Measurements from ENCODE around the gene EPHB6. TPM values are rescaled to one million over a fixed set of nuclear protein-coding genes. Genes with fewer than 3 reads are reported as not detected.

Gene EPHB6
- polyA plus RNA-seq, 1 of the 3 experiments (the other 2 are of a cell fraction) = 1.8 TPM

DNA sequence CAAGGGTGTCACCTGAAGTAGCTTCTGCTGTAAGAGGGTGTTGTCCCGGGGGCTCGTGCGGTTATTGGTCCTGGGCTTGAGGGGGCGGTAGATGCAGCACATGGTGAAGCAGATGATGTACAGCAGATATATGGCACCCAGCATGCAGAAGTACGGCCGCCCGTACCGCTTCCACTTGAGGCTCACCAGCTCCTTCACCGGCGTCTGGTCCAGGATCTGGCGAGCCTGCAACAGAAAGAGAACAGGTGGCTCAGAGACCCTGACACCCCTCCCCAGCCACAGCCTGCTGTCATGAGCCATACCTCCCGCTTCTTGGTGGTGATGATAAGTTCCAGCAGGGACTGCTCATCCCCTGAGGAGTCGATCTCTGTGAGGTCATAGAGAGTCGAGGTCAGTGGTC lies 20.6 kb downstream of the EPHB6 start:
- POLR2A ChIA-PET = no interaction called here
- CTCF ChIA-PET = interaction anchor here (10.7 kb wide), 1 partner anchor 7 kb away, joined by 120 read pairs; no protein-coding TSS in a partner anchor

DNA sequence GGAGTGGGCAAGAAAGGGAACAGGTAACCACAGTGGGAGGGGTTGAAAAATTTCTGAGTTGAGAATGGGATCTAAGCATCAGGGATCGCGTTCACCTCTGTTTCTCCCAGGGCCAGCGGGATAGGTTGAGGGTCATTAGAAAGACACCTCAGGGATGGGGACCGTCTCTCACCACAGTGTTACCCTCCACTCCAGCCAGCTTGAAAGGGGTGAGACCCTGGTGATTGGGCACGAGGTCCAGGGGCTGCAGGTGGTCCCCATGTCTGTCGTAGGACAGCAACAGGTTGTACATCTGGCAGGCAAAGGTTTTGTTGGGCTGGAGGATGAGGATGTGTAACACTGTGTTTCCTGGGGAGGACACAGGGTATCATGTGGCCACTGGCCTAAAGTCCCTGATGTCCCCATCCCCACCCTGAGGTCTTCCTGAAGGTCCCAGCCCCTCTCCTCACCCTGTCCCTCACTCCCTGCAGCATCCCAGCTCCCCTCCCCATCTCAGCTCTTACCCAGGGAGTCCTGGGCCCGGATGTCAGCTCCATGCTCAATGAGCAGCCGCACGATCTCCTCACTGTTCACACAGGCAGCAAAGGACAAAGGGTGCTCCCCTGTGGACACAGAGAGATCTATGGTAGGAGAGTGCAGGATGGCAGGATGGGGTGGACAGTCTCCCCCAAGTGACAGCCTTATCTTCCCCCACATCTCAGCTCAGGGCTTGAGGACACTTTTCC lies 21.5 kb downstream of the EPHB6 start:
- 30% methylated on average over 9 of the region's 9 CpGs for WGBS (ENCODE audit: low lambda C conversion rate)
- H3K4me3 ChIP-seq (ENCODE audit: low read depth in 2 of 2, low read length in 1 of 2) = no peak overlapping the region
- no peak for TF ChIP-seq MXI1 (IDR thresholded peaks at IDR 0.05; ENCODE audit: low read depth, low read length)
- TF ChIP-seq, protein P1, sequence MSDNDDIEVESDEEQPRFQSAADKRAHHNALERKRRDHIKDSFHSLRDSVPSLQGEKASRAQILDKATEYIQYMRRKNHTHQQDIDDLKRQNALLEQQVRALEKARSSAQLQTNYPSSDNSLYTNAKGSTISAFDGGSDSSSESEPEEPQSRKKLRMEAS (IDR thresholded peaks at IDR 0.05; ENCODE audit: low read depth) = no peak
- TF ChIP-seq, protein P2, sequence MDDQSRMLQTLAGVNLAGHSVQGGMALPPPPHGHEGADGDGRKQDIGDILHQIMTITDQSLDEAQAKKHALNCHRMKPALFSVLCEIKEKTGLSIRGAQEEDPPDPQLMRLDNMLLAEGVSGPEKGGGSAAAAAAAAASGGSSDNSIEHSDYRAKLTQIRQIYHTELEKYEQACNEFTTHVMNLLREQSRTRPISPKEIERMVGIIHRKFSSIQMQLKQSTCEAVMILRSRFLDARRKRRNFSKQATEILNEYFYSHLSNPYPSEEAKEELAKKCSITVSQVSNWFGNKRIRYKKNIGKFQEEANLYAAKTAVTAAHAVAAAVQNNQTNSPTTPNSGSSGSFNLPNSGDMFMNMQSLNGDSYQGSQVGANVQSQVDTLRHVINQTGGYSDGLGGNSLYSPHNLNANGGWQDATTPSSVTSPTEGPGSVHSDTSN (IDR thresholded peaks at IDR 0.05) = no peak
- no peak for TF ChIP-seq TEAD4 (IDR thresholded peaks at IDR 0.05; ENCODE audit: borderline replicate concordance, insufficient read depth)
- TF ChIP-seq, protein P3, sequence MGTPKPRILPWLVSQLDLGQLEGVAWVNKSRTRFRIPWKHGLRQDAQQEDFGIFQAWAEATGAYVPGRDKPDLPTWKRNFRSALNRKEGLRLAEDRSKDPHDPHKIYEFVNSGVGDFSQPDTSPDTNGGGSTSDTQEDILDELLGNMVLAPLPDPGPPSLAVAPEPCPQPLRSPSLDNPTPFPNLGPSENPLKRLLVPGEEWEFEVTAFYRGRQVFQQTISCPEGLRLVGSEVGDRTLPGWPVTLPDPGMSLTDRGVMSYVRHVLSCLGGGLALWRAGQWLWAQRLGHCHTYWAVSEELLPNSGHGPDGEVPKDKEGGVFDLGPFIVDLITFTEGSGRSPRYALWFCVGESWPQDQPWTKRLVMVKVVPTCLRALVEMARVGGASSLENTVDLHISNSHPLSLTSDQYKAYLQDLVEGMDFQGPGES (IDR thresholded peaks at IDR 0.05; ENCODE audit: low read depth, low read length) = no peak
- TF ChIP-seq, protein P4, sequence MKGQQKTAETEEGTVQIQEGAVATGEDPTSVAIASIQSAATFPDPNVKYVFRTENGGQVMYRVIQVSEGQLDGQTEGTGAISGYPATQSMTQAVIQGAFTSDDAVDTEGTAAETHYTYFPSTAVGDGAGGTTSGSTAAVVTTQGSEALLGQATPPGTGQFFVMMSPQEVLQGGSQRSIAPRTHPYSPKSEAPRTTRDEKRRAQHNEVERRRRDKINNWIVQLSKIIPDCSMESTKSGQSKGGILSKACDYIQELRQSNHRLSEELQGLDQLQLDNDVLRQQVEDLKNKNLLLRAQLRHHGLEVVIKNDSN (IDR thresholded peaks at IDR 0.05; ENCODE audit: borderline replicate concordance, low read depth) = no peak
- no peak for TF ChIP-seq EZH2phosphoT487 (IDR thresholded peaks at IDR 0.05; ENCODE audit: borderline replicate concordance, low read depth)
- no peak for TF ChIP-seq JUND (IDR thresholded peaks at IDR 0.05)

More for the DNA sequence above, 20.6 kb downstream of the EPHB6 start:
- TF ChIP-seq, protein P3 (IDR thresholded peaks at IDR 0.05; ENCODE audit: low read depth, low read length) = no peak
- no peak for TF ChIP-seq FOSL2 (IDR thresholded peaks at IDR 0.05; ENCODE audit: borderline replicate concordance, low read depth)
- TF ChIP-seq, protein P2 (IDR thresholded peaks at IDR 0.05) = no peak
- no peak for TF ChIP-seq TAF1 (IDR thresholded peaks at IDR 0.05; ENCODE audit: borderline replicate concordance, low read depth, low read length)
- TF ChIP-seq JUND (IDR thresholded peaks at IDR 0.05) = no peak
- TF ChIP-seq RXRA (IDR thresholded peaks at IDR 0.05; ENCODE audit: borderline replicate concordance, low read depth) = no peak
- TF ChIP-seq MXI1 (IDR thresholded peaks at IDR 0.05; ENCODE audit: low read depth, low read length) = no peak
- TF ChIP-seq TCF12 (IDR thresholded peaks at IDR 0.05) = no peak
- no peak for TF ChIP-seq RAD21 (IDR thresholded peaks at IDR 0.05; ENCODE audit: low read length)
- TF ChIP-seq MEF2A (IDR thresholded peaks at IDR 0.05; ENCODE audit: borderline replicate concordance, low read depth) = no peak
- TF ChIP-seq SIN3A (IDR thresholded peaks at IDR 0.05; ENCODE audit: borderline replicate concordance, low read depth, low read length) = no peak
- TF ChIP-seq, protein P1 (IDR thresholded peaks at IDR 0.05; ENCODE audit: low read depth) = no peak
- no peak for TF ChIP-seq POLR2AphosphoS5 (IDR thresholded peaks at IDR 0.05; ENCODE audit: low read depth, low read length)
- TF ChIP-seq, protein P4 (IDR thresholded peaks at IDR 0.05; ENCODE audit: borderline replicate concordance, low read depth) = no peak
- Histone ChIP-seq H3F3A (replicated peaks; ENCODE audit: insufficient read depth) (no peaks in the 10 kb centered on the region), H3K27ac (ENCODE audit: low read depth in 2 of 2, low read length in 1 of 2) (no peak overlapping the region), H3K9me3 (no peaks in the 10 kb centered on the region), H3K4me1 (ENCODE audit: control insufficient read depth in 1 of 2, insufficient read depth in 2 of 2, low read depth in 1 of 2, low read length in 1 of 2) (no peaks in the 10 kb centered on the region), H3K4me3 (ENCODE audit: low read depth in 2 of 2, low read length in 1 of 2) (no peak overlapping the region), H3K79me2 (ENCODE audit: insufficient read depth) (no peaks in the 10 kb centered on the region), H3K4me2 (no peak overlapping the region), H3K36me3 (replicated peaks in 1 of 2; ENCODE audit: control insufficient read depth in 1 of 2, insufficient read depth in 2 of 2, low read length in 1 of 2) (no peaks in the 10 kb centered on the region), H3K27me3 (ENCODE audit: insufficient read depth) (peaks cover 46% of the 10 kb centered on the region; the same call in 1 of the 2 replicates), H3K9me2 (no peaks in the 10 kb centered on the region), H2AFZ (ENCODE audit: low read depth) (no peak overlapping the region), H3K9ac (no peak overlapping the region), H4K20me1 (ENCODE audit: insufficient read depth) (no peaks in the 10 kb centered on the region)
- no peak for DNase-seq
- WGBS (ENCODE audit: low lambda C conversion rate) = 24% methylated on average over 13 of the region's 14 CpGs

More for the DNA sequence above, 21.5 kb downstream of the EPHB6 start:
- Histone ChIP-seq H3F3A (replicated peaks; ENCODE audit: insufficient read depth) (no peaks in the 10 kb centered on the region), H3K4me1 (ENCODE audit: control insufficient read depth in 1 of 2, insufficient read depth in 2 of 2, low read depth in 1 of 2, low read length in 1 of 2) (no peaks in the 10 kb centered on the region), H2AFZ (ENCODE audit: low read depth) (no peak overlapping the region), H3K79me2 (ENCODE audit: insufficient read depth) (no peaks in the 10 kb centered on the region), H3K9me2 (no peaks in the 10 kb centered on the region), H4K20me1 (ENCODE audit: insufficient read depth) (no peaks in the 10 kb centered on the region), H3K36me3 (replicated peaks in 1 of 2; ENCODE audit: control insufficient read depth in 1 of 2, insufficient read depth in 2 of 2, low read length in 1 of 2) (no peaks in the 10 kb centered on the region), H3K9ac (no peak overlapping the region), H3K27me3 (ENCODE audit: insufficient read depth) (peaks cover 56% of the 10 kb centered on the region; the same call in 1 of the 2 replicates), H3K9me3 (no peaks in the 10 kb centered on the region), H3K4me2 (no peak overlapping the region), H3K27ac (ENCODE audit: low read depth in 2 of 2, low read length in 1 of 2) (no peak overlapping the region)
- POLR2A ChIA-PET = no interaction called here
- DNase-seq = no peak
- CTCF ChIA-PET = interaction anchor here (10.7 kb wide), 1 partner anchor 8 kb away, joined by 120 read pairs; no protein-coding TSS in a partner anchor
